Mesenchymal stem cell (in vitro differentiated cells and primary cell): Measurements from ENCODE around the gene DIP2C.
A peak's percentile ranks its signal among the peaks of the same experiment; 100 is the strongest.

ENCODE experiments used
- DNase-seq: peaks from one replicate; pipeline ENCODE4 v3.0.0-alpha.2; 2013
- H2AFZ ChIP-seq: one replicate; pipeline ENCODE4 v1.6.1; 2013; ENCODE audit warnings: low read depth, mild to moderate bottlenecking, control low read depth, inconsistent platforms, low read length, moderate library complexity
- H2AK5ac ChIP-seq: 2 replicates; pipeline ENCODE4 v1.6.1; 2013; ENCODE audit warnings: low read length, moderate library complexity, mild to moderate bottlenecking, inconsistent platforms; ENCODE audit not compliant: severe bottlenecking
- H2BK120ac ChIP-seq: one replicate; pipeline ENCODE4 v1.6.1; 2013; ENCODE audit warnings: low read depth, mild to moderate bottlenecking, inconsistent platforms, low read length, moderate library complexity
- H2BK12ac ChIP-seq, 2 experiments: one replicate each; pipeline ENCODE4 v1.6.1; 2013; ENCODE audit warnings: inconsistent platforms in 2 of 2, low read length in 2 of 2, mild to moderate bottlenecking in 2 of 2, moderate library complexity in 2 of 2, control low read depth in 1 of 2
- H2BK15ac ChIP-seq: one replicate; pipeline ENCODE4 v1.6.1; 2013; ENCODE audit warnings: mild to moderate bottlenecking, low read depth, inconsistent platforms; ENCODE audit not compliant: poor library complexity, severe bottlenecking
- H2BK5ac ChIP-seq: 2 replicates; pipeline ENCODE4 v1.6.1; 2013; ENCODE audit warnings: low read depth, mild to moderate bottlenecking, low read length, control low read depth, inconsistent platforms; ENCODE audit not compliant: poor library complexity, severe bottlenecking
- H3K14ac ChIP-seq, 2 experiments: one replicate each; pipeline ENCODE4 v1.6.1; 2013; ENCODE audit warnings: inconsistent platforms in 2 of 2, low read length in 2 of 2, control low read depth in 1 of 2, mild to moderate bottlenecking in 1 of 2, moderate library complexity in 1 of 2
- H3K18ac ChIP-seq, 2 experiments: one replicate each; pipeline ENCODE4 v1.6.1; 2013; ENCODE audit warnings: inconsistent platforms in 2 of 2, low read length in 2 of 2, control low read depth in 1 of 2, low read depth in 1 of 2, mild to moderate bottlenecking in 1 of 2
- H3K23ac ChIP-seq, 2 experiments: one replicate each; pipeline ENCODE4 v1.6.1; 2013; ENCODE audit warnings: inconsistent platforms in 2 of 2, low read length in 2 of 2, mild to moderate bottlenecking in 2 of 2, moderate library complexity in 2 of 2, control low read depth in 1 of 2
- H3K27ac ChIP-seq: 2 replicates; pipeline ENCODE4 v1.5.1; 2013; ENCODE audit warnings: mild to moderate bottlenecking, moderate library complexity, low read length, control low read depth, inconsistent platforms; ENCODE audit not compliant: poor library complexity, severe bottlenecking
- H3K27me3 ChIP-seq, 2 experiments: 2 replicates each; pipeline versions ENCODE4 v1.6.1 to v1.7.0; 2013; ENCODE audit warnings: low read length in 2 of 2, mild to moderate bottlenecking in 2 of 2, moderate library complexity in 2 of 2, control low read depth in 1 of 2, inconsistent platforms in 1 of 2; ENCODE audit not compliant: control insufficient read depth in 1 of 2, insufficient read depth in 1 of 2
- H3K36me3 ChIP-seq, 2 experiments: 2 replicates each; pipeline versions ENCODE4 v1.6.1 to v1.7.0; 2013; ENCODE audit warnings: low read length in 2 of 2, control low read depth in 1 of 2, inconsistent platforms in 1 of 2, low read depth in 1 of 2, mild to moderate bottlenecking in 1 of 2; ENCODE audit not compliant: insufficient read depth in 2 of 2, control insufficient read depth in 1 of 2
- H3K4ac ChIP-seq, 2 experiments: one replicate each; pipeline ENCODE4 v1.6.1; 2013; ENCODE audit warnings: inconsistent platforms in 2 of 2, low read length in 2 of 2, mild to moderate bottlenecking in 2 of 2, moderate library complexity in 2 of 2, control low read depth in 1 of 2, low read depth in 1 of 2
- H3K4me1 ChIP-seq: 2 replicates; pipeline ENCODE4 v1.6.1; 2013; ENCODE audit warnings: low read depth, low read length, control low read depth; ENCODE audit not compliant: control insufficient read depth, insufficient read depth
- H3K4me2 ChIP-seq: 2 replicates; pipeline ENCODE4 v1.6.1; 2013; ENCODE audit warnings: low read length, mild to moderate bottlenecking, inconsistent platforms; ENCODE audit not compliant: poor library complexity, severe bottlenecking
- H3K4me3 ChIP-seq, 2 experiments: 2 replicates each; pipeline versions ENCODE4 v1.5.1 to v1.7.0; 2013; ENCODE audit warnings: low read length in 2 of 2, mild to moderate bottlenecking in 2 of 2, control low read depth in 1 of 2, low read depth in 1 of 2; ENCODE audit not compliant: insufficient read depth in 1 of 2
- H3K79me1 ChIP-seq: replicated peaks from 2 replicates; pipeline ENCODE4 v1.6.1; 2013; ENCODE audit warnings: mild to moderate bottlenecking, control low read depth, low read length, inconsistent platforms; ENCODE audit not compliant: poor library complexity, severe bottlenecking
- H3K9ac ChIP-seq: 2 replicates; pipeline ENCODE4 v1.7.0; 2013; ENCODE audit warnings: mild to moderate bottlenecking, low read length, moderate library complexity
- H3K9me3 ChIP-seq: 2 replicates; pipeline ENCODE4 v1.7.0; 2013; ENCODE audit warnings: mild to moderate bottlenecking, low read length; ENCODE audit not compliant: control insufficient read depth
- H4K8ac ChIP-seq: one replicate; pipeline ENCODE4 v1.6.1; 2013; ENCODE audit warnings: inconsistent platforms, mild to moderate bottlenecking, low read length, moderate library complexity
- H4K91ac ChIP-seq: one replicate; pipeline ENCODE4 v1.6.1; 2013; ENCODE audit warnings: mild to moderate bottlenecking, low read length, inconsistent platforms
- WGBS: methylation state at CpG from one replicate; pipeline ENCODE4 v1.1.7; 2013; ENCODE audit warnings: mixed read lengths; 5-methylcytosine and 5-hydroxymethylcytosine counted together

Gene DIP2C

DNA sequence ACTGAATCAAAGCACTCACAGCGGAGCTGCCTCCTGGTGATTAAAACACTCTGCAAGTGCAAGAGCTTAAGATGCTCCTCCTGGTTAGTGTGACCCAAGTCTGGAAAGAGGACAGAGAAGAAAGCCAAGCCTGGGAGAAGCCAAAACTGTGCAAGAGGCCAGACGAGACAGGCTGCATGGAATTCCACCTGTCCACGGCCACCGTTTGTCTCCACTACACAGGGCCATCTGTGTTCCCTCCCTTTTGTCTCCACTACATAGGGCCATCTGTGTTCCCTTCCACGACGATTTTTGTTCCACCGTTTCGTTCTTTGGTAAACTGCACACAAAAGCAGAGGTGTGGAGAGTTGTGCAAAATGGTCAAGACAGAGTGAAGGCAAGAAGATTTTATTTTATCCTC lies 233.0 kb downstream of the DIP2C start:
- no peak for DNase-seq
- H2BK12ac ChIP-seq: no peak overlapping the region
- H3K9ac ChIP-seq: no peak overlapping the region
- H3K4me1 ChIP-seq: peaks cover 36% of the 10 kb centered on the region
- H4K8ac ChIP-seq: no peak overlapping the region
- no peak overlapping the region for H3K23ac ChIP-seq
- no peak overlapping the region for H2BK15ac ChIP-seq
- 100% methylated on average over 2 of the region's 8 CpGs for WGBS
- no peak overlapping the region for H3K4me2 ChIP-seq
- no peak overlapping the region for H3K18ac ChIP-seq
- no peak overlapping the region for H2BK5ac ChIP-seq
- peaks cover 28% of the 10 kb centered on the region for H3K79me1 ChIP-seq
- no peak overlapping the region for H3K4ac ChIP-seq
- H3K27me3 ChIP-seq: no peaks in the 10 kb centered on the region
- no peak overlapping the region for H2AFZ ChIP-seq
- H3K9me3 ChIP-seq: no peaks in the 10 kb centered on the region
- no peak overlapping the region for H2AK5ac ChIP-seq
- H2BK120ac ChIP-seq: no peak overlapping the region
- peak overlapping the region in 1 of 2 experiments; percentile 30 for H3K14ac ChIP-seq
- H3K27ac ChIP-seq: no peak overlapping the region
- no peak overlapping the region for H4K91ac ChIP-seq
- H3K36me3 ChIP-seq: peaks cover 6 to 10% of the 10 kb centered on the region in 2 experiments
- no peak overlapping the region for H3K4me3 ChIP-seq

GRCh38 chr10:454860-455259 lies 234.6 kb downstream of the DIP2C start:
- Histone ChIP-seq H2BK5ac (no peak overlapping the region), H3K4ac (no peak overlapping the region), H3K4me3 (no peak overlapping the region), H3K9me3 (no peaks in the 10 kb centered on the region), H3K4me2 (no peak overlapping the region), H2AFZ (no peak overlapping the region), H3K9ac (peak overlapping the region; percentile 15), H3K79me1 (peaks cover 26% of the 10 kb centered on the region), H2BK12ac (no peak overlapping the region), H3K27me3 (no peaks in the 10 kb centered on the region), H4K8ac (no peak overlapping the region), H3K23ac (no peak overlapping the region), H4K91ac (peak overlapping the region; percentile 28), H3K27ac (peak overlapping the region; percentile 76), H2BK15ac (no peak overlapping the region), H2BK120ac (no peak overlapping the region), H3K14ac (no peak overlapping the region), H3K36me3 (peaks cover 5 to 8% of the 10 kb centered on the region in 2 experiments), H3K4me1 (peaks cover 39% of the 10 kb centered on the region), H3K18ac (peak overlapping the region; percentile 3 to 46), H2AK5ac (peak overlapping the region; percentile 15)
- DNase-seq: peak; percentile 88
- WGBS: 5% methylated on average over 5 of the region's 5 CpGs

DNA sequence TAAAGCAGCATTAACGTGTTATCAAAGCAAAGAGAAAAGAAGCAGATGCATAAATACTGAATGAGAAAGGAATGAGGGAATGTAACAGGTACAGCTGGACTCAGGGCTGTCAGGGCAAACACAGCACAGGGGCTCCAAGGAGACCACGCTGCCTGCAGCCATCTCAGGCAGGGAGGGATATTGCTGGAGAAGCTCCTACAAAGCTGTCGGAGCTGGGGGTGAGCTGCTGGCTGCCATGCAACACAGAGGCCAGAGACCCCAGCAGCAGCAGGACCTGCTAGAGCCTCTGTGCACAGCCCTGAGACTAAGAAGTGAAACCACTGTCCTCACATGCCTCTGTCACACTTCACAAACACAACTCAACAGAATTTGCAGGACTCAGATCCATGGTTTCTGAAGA lies 235.8 kb downstream of the DIP2C start:
- Histone ChIP-seq H3K4me2 (no peak overlapping the region), H3K9ac (no peak overlapping the region), H2AFZ (no peak overlapping the region), H4K91ac (no peak overlapping the region), H3K14ac (no peak overlapping the region), H2BK120ac (no peak overlapping the region), H3K79me1 (peaks cover 21% of the 10 kb centered on the region), H3K4me1 (peaks cover 29% of the 10 kb centered on the region), H3K36me3 (no peaks in the 10 kb centered on the region), H3K27ac (no peak overlapping the region), H2AK5ac (no peak overlapping the region), H3K23ac (no peak overlapping the region), H2BK15ac (peak overlapping the region; percentile 41), H3K27me3 (no peaks in the 10 kb centered on the region), H3K4me3 (no peak overlapping the region), H3K9me3 (no peaks in the 10 kb centered on the region), H3K18ac (no peak overlapping the region), H4K8ac (peak overlapping the region; percentile 32), H2BK5ac (no peak overlapping the region), H3K4ac (no peak overlapping the region), H2BK12ac (no peak overlapping the region)
- DNase-seq: no peak
- WGBS: 82% methylated on average over 3 of the region's 3 CpGs

GRCh38 chr10:452512-453426 lies 236.7 kb downstream of the DIP2C start:
- H2BK15ac ChIP-seq: no peak overlapping the region
- no peak overlapping the region for H3K14ac ChIP-seq
- no peak for DNase-seq
- no peaks in the 10 kb centered on the region for H3K9me3 ChIP-seq
- peak overlapping the region; percentile 4 for H2AK5ac ChIP-seq
- no peak overlapping the region for H4K91ac ChIP-seq
- H3K4me1 ChIP-seq: peaks cover 22% of the 10 kb centered on the region
- no peak overlapping the region for H4K8ac ChIP-seq
- H2AFZ ChIP-seq: no peak overlapping the region
- H3K79me1 ChIP-seq: peaks cover 17% of the 10 kb centered on the region
- H3K4ac ChIP-seq: no peak overlapping the region
- H3K36me3 ChIP-seq: no peaks in the 10 kb centered on the region
- H3K27me3 ChIP-seq: no peaks in the 10 kb centered on the region
- no peak overlapping the region for H3K4me3 ChIP-seq
- H2BK5ac ChIP-seq: no peak overlapping the region
- no peak overlapping the region for H3K23ac ChIP-seq
- H3K9ac ChIP-seq: no peak overlapping the region
- H2BK12ac ChIP-seq: no peak overlapping the region
- no peak overlapping the region for H3K4me2 ChIP-seq
- H3K27ac ChIP-seq: no peak overlapping the region
- H2BK120ac ChIP-seq: no peak overlapping the region
- no peak overlapping the region for H3K18ac ChIP-seq
- WGBS: 93% methylated on average over 23 of the region's 24 CpGs
